ENCODE measurements around the gene DNMBP.
"Not testable (repeated sequence)": the region's sequence is repeated elsewhere in the genome, so short reads cannot be mapped to it uniquely, and the experiment has no call there.

The DNMBP gene

GRCh38 chr10:99958302-99958701 is 51.4 kb downstream of the DNMBP start:
- no peak for DNase-seq (ENCODE audit: low read depth, low spot score)

- DNase-seq (ENCODE audit: low read depth, low spot score) = not testable (repeated sequence)
These were observed 56.2 kb downstream of the DNMBP start for GRCh38 chr10:99953510-99953909.

DNA sequence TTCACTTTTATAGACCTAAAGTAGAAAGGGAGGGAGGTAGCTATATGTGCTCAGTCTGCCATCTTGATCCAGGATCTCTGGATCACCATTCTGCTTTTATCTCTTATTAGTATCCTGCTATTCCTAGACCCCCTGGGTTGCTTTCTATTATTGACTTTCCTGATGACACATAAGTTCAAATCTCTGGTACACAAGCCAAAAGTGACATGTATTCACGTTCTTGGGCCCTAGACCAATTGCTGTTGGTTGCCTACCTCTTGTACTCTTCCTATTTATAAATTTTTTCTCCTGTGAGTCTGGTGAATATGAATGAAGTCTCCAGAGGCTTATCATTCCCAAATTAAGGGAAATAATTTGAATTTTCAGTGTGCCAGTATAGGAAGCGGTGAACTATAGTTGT is 56.9 kb downstream of the DNMBP start:
- no peak for DNase-seq (ENCODE audit: low read depth, low spot score)

- not testable (repeated sequence) for DNase-seq (ENCODE audit: low read depth, low spot score)
These were observed 63.7 kb downstream of the DNMBP start for GRCh38 chr10:99946051-99946450.

GRCh38 chr10:99945263-99945662 is 64.5 kb downstream of the DNMBP start:
- peak; percentile 55 for DNase-seq (ENCODE audit: low read depth, low spot score)

- no peak for DNase-seq (ENCODE audit: low read depth, low spot score)
These were observed 64.9 kb downstream of the DNMBP start for GRCh38 chr10:99944860-99945259.

GRCh38 chr10:99943908-99944307 is 65.8 kb downstream of the DNMBP start:
- DNase-seq (ENCODE audit: low read depth, low spot score) = no peak

DNA sequence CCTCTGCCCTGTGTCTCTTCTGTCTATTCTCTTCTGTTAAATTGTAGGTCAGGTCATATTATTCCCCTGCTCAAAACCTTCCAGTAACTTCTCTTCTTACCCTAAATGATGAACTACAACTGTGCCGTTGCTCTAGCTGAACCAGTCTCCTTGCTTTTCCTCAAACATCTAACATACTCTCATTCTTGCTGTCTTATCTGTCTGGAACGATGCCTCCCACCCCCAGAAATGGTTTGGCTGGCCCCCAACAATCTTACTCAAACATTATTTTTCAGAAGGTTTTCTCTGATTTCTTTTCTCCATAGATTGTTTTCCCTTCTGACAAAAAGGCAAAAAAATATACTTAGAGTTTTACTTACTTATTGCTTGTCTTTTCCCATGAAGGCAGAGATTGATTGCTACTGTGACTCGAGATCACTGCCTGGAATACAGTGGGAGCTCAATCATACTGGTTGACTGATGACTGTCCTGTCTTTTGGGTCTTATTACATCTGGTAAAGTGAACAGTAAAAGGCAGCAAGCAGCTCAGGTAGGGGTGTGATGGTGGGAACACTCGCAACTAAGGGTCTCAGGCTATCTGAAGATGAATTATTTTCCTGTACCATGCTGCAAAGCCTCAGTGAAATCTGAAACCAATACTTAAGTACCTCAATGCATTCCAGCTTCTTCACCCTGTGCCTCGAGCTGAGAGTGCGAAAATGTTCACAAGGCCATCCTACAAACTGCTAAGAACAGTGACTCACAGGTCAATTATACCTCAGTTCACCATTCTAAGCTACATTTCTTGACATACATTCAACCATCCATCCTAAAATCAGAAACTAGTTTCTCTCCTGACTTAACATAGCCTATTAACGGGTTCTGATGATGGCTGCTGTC is 67.6 kb downstream of the DNMBP start:
- DNase-seq (ENCODE audit: low read depth, low spot score) = no peak

- no peak for DNase-seq (ENCODE audit: low read depth, low spot score)
These were observed 71.2 kb downstream of the DNMBP start for GRCh38 chr10:99938563-99938962.

DNA sequence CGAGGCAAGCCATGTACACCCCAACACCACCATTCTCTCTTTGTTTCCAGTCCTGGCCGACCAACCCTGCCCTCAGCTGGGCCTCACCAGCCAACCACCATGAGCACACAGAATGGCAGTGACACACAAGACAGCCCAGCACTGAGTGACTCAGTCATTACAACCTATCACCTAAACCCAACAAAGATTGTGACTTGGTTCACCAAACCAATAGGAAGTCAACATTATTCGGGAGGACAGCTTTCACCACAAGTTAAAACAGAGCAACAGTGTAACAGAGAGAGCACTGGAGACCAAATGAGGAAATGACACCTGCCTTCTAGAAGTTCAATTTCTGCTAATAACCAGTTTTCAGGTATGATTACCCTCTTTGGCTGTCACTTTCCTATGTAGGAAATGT is 72.1 kb downstream of the DNMBP start:
- no peak for DNase-seq (ENCODE audit: low read depth, low spot score)

DNA sequence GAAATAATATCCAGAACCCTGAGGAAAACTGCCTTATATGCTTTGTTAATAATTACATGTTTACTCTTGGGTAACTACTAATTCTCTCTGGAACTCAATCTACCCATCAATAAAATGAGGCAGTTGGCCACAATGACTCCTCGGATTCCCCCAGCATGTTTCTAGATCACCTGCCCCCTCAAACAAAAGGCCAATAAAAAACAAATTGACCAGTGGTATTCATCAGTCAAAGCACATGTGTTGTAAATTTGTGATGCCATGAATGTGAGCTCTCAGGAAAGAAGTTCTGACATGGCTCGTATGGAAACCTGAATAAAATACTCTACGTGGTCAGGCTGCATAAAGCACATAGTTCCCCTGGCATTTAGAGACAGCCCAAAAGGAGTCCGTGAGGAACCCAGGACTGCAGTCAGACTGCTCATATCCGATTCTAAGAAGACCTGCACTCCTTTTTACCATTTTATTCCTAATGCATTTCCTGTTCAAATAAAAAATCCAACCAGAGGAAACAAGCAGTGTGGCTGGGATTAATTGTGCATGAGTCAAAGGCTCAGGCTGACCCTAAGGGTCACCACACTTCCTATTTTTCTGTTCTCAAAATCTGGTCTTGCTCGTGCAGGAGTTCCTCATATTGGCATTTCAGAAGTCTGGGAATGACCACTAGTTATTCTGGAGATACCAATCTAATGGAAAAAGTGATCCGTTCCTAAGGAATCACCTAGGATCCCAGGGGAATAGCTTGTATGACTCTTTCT is 77.4 kb downstream of the DNMBP start:
- DNase-seq (ENCODE audit: low read depth, low spot score) = not testable (repeated sequence)

DNA sequence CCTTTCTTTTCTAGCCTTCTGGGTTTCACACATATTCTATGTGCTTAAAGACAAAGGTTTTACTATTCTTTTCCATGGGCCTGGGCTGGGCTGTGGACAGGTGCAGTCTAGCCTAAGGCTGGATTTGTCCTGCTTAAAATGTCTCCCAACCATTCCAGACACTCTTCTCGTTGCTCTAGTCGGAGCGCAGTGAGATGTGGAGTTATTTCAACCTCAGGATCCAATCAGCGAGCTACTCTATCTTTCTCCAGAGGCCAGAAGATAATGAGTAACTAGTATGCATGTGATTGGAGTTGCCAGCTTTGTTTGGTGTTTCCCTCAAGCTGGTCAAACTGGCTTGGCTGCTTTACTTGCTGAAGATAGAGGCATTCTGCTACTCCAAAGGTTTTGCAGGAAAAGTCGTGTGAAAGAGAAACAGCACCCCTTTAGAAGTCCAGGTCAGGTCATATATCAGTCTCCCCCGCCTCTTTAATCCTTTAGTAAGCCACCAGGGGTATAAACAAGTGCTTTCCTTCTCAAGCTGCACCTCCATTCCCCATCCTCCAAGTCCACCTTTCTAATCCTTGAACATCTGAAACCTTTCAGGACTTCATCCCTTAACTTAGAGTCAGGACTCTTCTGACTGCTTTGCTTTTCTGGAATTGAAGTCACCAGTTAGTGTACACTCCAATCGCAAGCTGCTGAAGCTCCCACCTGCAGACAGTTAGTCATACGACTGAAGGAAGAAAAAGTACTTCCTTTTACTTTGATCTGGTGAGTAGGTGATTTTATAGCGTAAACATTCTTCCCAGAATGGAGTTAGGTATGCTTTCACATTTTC is 78.8 kb downstream of the DNMBP start:
- DNase-seq (ENCODE audit: low read depth, low spot score) = no peak

DNA sequence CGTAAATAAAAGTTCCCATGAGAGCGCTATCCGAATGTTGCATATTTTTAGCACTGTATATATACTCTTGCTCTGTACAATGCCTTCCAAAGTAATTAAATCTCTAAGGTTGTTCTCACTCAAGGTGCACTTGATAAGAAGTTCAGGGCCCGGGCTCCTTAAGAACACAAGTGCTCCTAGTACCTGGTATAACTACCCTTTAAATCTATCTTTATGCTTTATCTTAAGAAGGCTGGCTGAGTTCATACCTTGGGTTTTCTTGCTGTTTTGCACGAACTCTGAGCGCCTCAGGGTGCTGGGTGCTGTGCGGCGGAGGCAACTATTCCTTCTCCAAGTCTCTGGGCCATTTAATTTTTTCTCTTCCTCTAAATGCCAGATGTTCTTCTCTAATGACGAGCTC is 80.4 kb downstream of the DNMBP start:
- no peak for DNase-seq (ENCODE audit: low read depth, low spot score)

- no peak for DNase-seq (ENCODE audit: low read depth, low spot score)
These were observed 81.9 kb downstream of the DNMBP start for GRCh38 chr10:99927721-99928280.

DNA sequence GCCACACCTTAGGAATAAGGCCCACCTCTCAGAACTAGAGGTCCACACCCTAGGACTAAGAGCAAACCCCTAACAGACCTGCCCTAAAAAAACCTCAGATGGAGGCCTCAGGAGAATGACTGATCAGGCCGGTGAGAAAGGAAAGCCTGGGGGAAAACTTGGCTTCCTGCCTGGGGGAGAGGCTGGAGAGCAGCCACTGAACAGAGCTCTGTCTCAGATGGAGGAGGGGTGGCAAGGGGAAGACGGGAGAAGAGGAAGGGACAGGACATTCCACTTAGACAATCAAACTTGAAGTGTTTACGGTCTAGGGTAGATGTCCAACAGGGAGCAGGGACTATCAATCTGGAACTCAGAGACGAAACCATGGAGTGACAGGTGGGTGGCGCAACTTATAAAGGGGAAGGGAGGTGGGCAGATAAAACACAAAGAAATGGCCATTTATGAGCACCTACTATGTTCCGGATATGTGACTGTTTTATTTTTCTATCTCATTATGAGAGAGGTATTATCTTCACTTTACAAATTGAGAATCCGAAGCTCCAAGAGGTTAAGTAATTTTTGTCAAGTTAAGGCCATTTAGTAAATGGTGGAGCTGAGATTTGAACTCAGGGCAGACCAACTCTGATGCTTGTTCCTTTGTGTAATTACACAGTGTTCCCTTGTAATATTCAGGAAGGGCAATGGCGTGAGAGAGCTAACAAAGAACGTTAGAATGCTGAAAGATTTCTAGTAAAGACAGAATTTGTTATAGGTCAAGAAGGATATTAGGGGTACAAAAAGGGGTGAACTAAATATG is 82.6 kb downstream of the DNMBP start:
- no peak for DNase-seq (ENCODE audit: low read depth, low spot score)

- no peak for DNase-seq (ENCODE audit: low read depth, low spot score)
These were observed 85.1 kb downstream of the DNMBP start for GRCh38 chr10:99924451-99925255.

- DNase-seq (ENCODE audit: low read depth, low spot score) = no peak
These were observed 87.8 kb downstream of the DNMBP start for GRCh38 chr10:99921948-99922347.

DNA sequence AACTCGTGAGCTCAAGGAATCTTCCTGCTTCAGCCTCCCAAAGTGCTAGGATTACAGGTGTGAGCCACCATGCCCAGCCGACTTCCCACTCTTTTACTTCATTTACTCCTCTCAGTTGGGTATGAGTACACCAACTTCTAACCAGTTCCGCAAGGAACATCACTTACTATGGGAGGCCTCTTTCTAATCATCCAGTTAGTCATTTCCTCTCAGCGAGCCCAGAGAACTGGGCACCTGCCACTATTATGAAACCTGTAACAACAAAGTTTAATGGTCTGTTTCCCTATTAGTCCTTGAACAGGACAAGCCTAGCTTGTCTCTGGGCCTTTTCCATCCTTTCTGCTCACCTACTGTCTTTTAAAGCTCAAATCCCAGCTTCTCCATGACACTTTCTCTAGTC is 88.8 kb downstream of the DNMBP start:
- DNase-seq (ENCODE audit: low read depth, low spot score) = no peak

- DNase-seq (ENCODE audit: low read depth, low spot score) = no peak
These were observed 89.3 kb downstream of the DNMBP start for GRCh38 chr10:99920486-99920885.

All from smooth muscle cell of the brain vasculature (primary cell).